HG02884 (cell line): Measurements from ENCODE around the gene MORC1.
"Not testable (repeated sequence)": the region's sequence is repeated elsewhere in the genome, so short reads cannot be mapped to it uniquely, and the experiment has no call there.

ENCODE experiments used
- ATAC-seq: cut with Tn5 transposase; IDR thresholded peaks from one replicate; pipeline ENCODE4 v1.9.1; 2021; ENCODE audit warnings: mild to moderate bottlenecking, moderate library complexity; ENCODE audit not compliant: unreplicated experiment

MORC1 gene

GRCh38 chr3:109117939-109118338 lies at the start of gene MORC1:
MORC1 (minus strand) TSS chr3:109118134; CDS start chr3:109118059, 75 bp downstream.
- ATAC-seq: no peak

- ATAC-seq: no peak
These were observed 48.0 kb upstream of the MORC1 start for GRCh38 chr3:109165905-109166304.

- no peak for ATAC-seq
These were observed 43.7 kb upstream of the MORC1 start for GRCh38 chr3:109161487-109162123.

- ATAC-seq: no peak
These were observed 37.9 kb upstream of the MORC1 start for GRCh38 chr3:109155828-109156227.

- ATAC-seq: no peak
These were observed 37.0 kb upstream of the MORC1 start for GRCh38 chr3:109154979-109155378.

GRCh38 chr3:109152320-109152719 lies 34.4 kb upstream of the MORC1 start:
- ATAC-seq: no peak

- ATAC-seq: no peak
These were observed 31.1 kb upstream of the MORC1 start for GRCh38 chr3:109149078-109149477.

GRCh38 chr3:109143646-109144045 lies 25.7 kb upstream of the MORC1 start:
- ATAC-seq: no peak

GRCh38 chr3:109140318-109140717 lies 22.4 kb upstream of the MORC1 start:
- no peak for ATAC-seq

- no peak for ATAC-seq
These were observed 19.8 kb upstream of the MORC1 start for GRCh38 chr3:109137761-109138160.

GRCh38 chr3:109136523-109136922 lies 18.6 kb upstream of the MORC1 start, which contains the start of gene C3orf85:
C3orf85 (plus strand) TSS chr3:109136719; CDS start chr3:109136848, 129 bp downstream.
- ATAC-seq: no peak

GRCh38 chr3:109133474-109133816 lies 15.5 kb upstream of the MORC1 start:
- not testable (repeated sequence) for ATAC-seq

- ATAC-seq: no peak
These were observed 15.0 kb upstream of the MORC1 start for GRCh38 chr3:109132801-109133473.

- no peak for ATAC-seq
These were observed 13.3 kb upstream of the MORC1 start for GRCh38 chr3:109131276-109131675.

GRCh38 chr3:109127553-109127952 lies 9.6 kb upstream of the MORC1 start:
- ATAC-seq: no peak

GRCh38 chr3:109125902-109126301 lies 8.0 kb upstream of the MORC1 start:
- no peak for ATAC-seq

- ATAC-seq: no peak
These were observed 4.8 kb upstream of the MORC1 start for GRCh38 chr3:109122690-109123089.

GRCh38 chr3:109118584-109118983 lies 650 bp upstream of the MORC1 start:
- ATAC-seq: no peak

GRCh38 chr3:109116031-109116430 lies 1.9 kb downstream of the MORC1 start:
- no peak for ATAC-seq

GRCh38 chr3:109115451-109115850 lies 2.5 kb downstream of the MORC1 start:
- ATAC-seq: no peak

- no peak for ATAC-seq
These were observed 3.2 kb downstream of the MORC1 start for GRCh38 chr3:109114746-109115145.

GRCh38 chr3:109112946-109113760 lies 4.8 kb downstream of the MORC1 start:
- ATAC-seq: no peak
